SIG-M5 treated with dmso at 0.1 percent for 504 hours (cell line): ENCODE results near the gene DLGAP4.
A peak's percentile ranks its signal among the peaks of the same experiment; 100 is the strongest.
"Not testable (repeated sequence)": the region's sequence is repeated elsewhere in the genome, so short reads cannot be mapped to it uniquely, and the experiment has no call there.

ENCODE experiments used
- DNase-seq: peaks from one replicate; lab custom pipeline; 2025; ENCODE audit not compliant: unreplicated experiment; lab: John Stamatoyannopoulos, UW

Gene DLGAP4

DNA sequence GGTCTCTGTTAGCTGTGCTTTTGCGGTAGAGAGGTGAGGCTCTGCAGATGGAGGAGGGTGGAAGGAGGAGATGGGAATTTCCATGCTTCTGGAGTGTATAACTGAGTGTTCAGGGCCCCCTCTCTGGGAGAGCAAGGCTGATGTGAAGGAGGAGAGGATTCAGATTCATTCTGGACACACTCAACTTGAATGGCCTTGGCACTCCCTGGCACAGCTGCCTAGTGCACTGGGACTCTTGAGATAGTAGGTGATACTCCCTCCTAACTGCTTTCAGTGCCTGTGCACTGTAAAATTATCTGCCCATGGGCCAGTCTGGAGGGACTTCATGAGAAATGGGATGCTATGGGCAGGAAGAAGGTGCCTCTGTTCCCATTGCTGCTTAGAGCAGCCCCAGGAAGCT lies 180.9 kb downstream of the DLGAP4 start:
- no peak for DNase-seq

DNA sequence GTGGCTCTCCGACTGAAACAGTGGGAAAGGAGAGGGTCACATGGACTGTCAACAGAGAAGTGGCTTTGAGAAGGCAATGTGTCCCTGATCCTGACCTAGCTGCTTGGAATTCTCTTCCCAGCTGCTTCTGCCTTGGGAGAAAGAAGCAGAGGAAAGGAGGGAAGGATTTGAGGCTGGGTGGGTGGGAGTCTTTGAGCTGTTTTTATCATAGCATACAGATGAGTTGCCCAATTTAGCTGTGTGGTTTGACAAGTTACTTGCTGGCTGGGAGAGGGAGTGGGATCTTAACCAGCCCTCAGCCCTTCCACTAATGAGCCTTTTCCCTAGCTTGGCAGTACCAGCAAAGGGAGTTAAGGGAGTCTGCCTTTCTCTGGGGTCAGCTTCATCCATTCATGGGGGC lies 184.1 kb downstream of the DLGAP4 start:
- no peak for DNase-seq

DNA sequence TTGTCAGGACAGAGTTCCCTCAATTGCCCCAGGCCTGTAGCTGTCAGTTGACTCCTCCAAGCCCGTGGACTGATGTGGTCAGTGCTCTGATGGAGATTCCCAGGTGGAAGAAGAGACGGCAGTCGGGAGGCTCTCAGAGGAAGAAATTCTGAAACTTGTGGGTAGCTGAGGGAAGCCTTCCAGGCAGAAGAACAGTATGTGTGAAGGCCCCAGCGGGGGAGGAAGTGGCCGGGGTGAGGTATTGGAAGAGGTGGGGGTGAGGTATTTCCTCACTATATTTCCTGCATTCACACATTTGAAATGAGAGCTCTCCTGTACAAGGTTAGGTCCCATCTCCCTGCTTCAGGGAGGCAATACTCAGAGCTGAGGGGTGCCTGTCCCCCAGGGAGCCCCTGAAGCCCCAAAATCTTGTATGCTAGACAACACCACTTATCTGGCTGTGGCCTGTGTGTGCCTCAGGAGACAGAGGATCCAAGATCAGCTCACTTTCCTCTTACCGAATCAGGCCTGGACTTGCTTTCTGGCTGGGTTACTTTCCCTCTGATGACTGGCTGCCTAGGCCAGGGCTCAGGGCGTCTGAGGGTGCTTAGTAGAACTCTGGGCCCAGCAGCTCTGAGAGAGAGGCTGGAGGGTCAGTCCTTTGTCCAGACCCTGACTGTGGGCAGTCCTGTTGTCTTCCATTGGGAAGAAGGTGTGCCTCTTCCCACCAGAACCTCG lies 185.9 kb downstream of the DLGAP4 start:
- peak; percentile 45 for DNase-seq

DNA sequence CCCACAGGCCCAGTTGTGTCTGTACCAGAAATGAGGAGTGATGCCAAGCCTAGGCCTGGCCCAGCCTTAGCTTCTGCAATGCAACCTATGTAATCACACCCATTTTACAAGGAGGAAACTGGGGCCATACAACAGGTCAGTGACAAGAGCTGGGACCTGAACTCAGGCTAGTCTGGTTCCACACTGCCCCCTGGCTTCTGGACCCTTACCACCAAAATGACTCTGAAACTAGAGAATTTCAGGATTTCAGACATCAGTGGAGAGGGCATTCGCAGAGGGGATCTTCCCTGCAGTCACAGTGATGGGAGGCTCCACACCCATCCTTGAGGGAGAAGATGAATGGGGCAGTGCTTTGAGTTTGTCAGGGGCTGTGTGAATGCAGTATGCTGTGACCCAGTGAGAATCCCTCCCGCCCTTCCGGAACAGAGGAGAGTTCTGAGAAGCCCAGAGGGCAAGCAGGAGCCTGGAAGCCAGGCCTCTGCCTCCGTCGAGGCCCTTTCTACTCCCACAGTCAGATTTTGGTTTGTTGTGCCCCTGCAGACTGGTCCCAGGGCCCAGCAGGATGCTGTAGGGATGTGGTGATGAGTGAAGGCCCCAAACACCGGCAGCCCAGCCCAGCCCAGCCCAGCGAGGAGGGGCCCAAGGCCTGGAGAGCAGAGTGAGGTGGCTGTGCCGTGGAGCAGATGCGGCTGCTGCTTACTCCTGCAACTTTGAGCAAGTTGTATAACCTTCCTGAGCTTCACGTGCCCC lies 187.1 kb downstream of the DLGAP4 start:
- no peak for DNase-seq

DNA sequence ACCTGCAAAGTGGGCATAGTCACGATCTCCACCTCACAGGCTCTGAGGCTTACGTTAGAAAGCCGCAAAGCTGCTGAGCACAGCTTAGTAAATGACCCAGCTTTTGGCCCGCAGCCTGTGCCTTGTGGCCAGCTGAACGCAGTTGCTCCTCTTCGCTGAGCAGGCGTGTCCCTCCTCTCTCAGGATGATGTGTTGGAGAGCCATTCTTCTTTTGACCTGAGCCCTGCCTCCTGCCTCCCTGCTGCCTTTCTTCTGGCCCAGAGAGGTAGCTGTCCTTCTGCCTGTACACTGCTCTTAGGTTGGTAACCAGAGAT lies 187.6 kb downstream of the DLGAP4 start:
- DNase-seq: no peak

DNA sequence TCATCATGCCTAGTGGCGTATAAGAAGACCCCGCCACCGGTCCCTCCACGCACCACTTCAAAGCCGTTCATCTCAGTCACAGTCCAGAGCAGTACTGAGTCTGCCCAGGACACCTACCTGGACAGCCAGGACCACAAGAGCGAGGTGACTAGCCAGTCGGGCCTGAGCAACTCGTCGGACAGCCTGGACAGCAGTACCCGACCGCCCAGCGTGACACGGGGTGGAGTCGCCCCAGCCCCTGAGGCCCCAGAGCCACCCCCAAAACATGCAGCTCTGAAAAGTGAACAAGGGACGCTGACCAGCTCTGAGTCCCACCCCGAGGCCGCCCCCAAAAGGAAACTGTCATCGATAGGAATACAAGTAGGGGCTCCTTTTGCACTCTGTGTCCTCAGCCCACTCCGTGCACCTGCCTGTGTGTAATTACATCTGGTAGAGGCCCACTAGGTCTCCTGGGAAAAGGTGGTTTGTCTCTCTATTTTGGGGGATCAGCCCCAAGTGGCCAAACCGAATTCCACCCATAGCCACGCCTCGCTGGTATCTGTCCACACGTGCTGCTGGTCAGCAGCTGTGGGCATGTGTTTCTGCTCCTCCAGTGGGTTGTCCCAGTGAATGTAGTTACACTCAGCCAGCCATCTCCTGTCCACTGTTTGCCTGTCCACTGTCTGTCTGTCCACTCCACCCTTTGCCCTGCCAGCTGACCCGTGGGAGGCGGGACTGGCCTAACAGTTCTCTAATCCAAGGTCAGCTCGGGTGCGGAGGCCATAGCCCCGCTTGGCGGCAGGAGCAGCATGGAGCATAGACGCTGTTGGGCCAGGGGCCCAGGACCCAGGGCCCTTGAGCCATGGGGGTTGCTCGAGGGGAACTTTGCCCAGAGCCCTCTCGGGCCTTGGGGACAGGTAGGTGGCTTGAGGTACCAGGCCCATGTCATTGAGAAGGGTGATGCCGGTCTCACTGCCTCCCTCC lies 190.8 kb downstream of the DLGAP4 start:
- DNase-seq: no peak

DNA sequence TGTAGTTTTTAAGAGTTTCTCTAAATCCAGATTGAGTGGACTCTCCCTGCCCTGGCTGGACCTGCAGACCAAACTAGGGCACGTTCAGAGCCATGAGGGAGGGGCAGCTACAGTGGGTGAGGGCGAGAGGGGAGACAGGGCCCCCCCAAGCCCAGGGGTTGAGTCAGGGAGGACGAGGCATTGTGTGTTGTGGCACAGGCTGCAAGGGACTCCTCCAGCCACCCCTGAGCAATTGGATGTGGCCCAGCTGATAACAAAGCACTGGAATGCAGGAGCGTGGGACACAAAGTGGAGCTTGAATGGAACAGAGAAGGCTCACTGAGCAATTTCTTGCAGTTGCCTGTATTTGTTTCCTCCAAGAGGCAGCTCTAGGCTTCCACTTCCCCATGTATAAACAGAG lies 191.7 kb downstream of the DLGAP4 start:
- no peak for DNase-seq

DNA sequence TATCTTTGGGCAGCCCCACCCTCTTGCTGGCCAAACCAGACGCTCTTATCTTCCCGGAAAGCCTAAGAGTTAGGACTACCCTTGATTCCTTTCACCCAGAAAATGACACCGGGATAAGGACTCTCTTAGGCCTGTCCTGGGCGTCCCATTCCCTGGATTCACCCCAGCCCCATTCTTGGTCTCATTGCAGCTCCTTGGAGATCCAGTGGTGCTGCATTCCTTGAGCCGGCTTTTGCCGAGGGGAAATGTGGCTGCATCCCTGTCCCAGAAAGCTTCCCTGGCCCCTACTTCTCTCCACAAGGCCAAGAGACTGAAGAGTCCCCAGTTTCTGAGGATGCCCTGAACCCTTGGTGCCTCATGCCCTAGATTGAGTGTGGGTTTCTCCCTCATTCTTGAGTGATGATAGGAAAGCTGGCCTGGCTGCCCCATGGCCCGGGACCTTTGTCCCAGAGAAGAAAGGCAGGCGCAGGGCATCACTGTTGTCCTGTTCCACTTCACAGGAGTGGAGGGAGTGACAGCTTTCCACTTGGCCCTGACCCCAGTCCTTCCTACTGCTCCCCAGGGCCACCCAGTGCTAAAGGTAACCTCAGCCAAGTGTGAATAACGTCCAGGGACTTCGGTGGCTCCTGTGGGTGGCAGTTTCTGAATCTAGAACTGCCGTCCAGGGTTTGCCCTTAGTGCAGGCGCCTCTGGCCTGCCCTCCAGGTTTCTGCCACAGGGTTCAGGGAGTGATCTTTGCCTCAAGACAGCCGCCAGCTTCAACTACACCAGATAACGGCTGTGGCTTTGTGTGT lies 192.4 kb downstream of the DLGAP4 start:
- DNase-seq: no peak

DNA sequence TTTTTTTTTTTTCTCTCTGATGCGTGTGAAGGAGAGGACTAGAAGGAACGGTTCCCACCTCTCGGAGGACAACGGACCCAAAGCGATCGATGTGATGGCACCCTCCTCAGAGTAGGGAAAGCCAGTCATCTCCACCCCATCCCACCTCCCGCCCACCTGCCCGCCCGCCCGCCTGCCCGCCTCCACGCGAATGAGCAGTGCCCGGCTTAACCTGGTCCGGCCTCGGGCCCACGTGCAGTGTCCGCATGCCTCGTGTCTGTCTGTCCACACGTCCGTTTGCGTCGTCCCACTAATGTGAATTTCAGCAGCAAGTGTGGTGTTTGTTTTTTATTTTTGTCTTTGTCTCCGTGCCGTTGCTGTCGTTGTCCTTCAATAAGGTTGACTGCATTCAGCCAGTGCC lies 193.1 kb downstream of the DLGAP4 start:
- DNase-seq: no peak

DNA sequence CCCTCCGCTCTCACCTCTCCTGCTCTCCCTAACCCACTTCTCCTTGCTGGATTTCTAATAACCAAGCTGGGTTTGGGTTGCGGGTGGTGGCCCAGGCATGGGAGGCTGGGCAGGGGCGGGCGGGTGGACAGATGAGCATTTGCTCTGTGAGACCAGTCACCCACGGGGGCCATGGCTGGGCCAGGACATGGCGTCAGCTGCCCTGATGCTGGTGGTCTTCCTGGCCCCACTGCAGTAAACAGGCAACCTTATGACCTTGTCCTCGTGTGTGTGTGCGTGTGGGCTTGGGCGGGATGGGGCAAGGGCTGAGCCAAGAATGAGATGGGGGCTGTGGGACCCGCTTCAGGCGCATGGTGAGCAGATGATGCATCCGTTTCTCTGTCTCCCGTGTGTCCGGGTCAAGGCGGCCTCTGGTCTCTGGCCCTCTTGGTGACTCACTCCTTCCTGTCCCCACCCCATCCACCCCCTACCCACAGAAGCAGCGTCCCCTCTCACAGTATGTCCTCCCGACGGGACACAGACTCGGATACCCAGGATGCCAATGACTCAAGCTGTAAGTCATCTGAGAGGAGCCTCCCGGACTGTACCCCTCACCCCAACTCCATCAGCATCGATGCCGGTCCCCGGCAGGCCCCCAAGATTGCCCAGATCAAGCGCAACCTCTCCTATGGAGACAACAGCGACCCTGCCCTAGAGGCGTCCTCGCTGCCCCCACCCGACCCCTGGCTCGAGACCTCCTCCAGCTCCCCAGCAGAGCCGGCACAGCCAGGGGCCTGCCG lies 193.8 kb downstream of the DLGAP4 start:
- DNase-seq: no peak

DNA sequence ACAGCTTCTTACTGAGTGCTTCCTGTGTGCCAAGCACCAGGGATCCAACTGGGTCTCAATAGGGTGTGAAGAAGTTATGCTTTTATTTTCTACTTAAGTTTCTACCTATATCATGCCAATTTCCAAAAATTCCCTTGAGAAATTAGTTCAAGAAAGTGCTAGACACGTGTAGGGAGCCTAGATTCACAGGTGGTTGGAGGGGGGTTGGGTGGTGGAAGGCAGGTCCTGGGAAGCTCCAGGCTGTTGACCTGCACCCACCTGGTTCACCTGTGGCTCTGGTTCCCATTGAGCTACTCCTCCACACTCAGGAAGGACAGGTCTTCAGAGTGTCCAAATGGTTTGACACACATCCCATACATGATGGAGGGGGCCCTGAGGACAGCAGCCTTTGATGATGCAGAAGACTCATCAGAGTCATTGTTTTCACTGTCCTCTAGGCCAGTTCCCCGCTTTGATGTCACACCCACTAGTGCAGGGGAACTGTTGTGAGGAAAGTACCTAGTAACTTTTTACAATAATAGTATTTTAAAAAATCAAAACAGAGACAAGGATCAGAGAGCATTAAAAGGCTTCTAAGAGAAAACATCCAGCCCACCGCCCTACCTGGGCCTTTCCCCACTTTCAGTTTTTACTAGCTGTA lies 195.3 kb downstream of the DLGAP4 start:
- DNase-seq: no peak

DNA sequence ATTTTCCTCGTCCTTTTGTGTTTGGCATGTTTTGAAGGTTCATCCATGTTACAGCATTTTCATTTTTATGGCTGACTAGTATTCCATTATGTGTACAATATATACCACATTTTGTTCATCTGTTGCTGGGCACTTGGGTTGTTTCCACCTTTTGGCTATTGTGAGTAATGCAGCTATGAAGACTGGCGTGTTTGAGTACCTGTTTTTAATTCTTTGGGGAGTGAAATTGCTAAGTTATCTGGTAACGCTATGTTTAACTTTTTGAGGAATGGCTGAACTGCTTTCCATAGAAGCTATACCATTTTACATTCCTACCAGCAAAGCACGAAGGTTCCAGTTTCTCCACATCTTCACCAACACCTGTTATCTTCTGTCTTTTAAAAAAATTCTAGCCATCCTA lies 198.2 kb downstream of the DLGAP4 start:
- DNase-seq: no peak

DNA sequence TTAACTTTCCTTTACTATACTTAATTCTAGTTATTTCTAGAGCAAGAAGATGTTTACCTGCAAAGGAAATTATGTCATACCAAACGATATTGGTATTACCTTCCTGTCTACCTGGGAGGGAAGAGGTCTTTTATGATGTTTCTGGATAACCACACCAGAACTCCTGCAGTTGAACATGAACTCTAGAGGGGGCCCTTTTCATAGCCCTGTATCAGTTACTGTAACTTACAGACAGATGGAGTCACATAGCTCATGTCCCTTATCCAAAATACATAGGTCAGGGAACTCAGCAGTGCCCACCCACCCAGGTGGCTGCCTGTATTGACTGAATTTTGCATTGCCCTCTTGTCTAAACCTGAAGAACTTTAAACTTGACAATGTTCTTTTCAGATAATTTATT lies 200.1 kb downstream of the DLGAP4 start:
- DNase-seq: peak; percentile 22

DNA sequence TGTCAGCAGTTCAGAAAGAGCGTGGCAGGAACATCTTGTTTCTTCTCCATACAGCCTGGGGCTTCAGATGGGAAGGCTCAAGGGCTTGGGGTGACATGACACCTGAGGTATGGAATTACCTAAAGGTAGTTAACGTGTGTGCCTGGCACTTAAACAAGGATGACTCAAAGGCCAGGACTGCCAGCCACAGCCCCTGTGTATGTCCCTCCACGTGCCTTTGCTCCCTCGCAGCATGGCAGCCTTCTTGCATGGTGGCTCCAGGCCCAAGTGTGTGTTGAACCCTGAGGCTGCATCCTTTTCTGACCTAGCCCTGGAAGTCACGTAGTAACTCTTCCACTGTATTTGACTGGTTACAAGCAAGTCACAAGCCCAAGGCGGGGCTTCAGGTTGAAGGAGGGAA lies 201.6 kb downstream of the DLGAP4 start:
- DNase-seq: no peak

DNA sequence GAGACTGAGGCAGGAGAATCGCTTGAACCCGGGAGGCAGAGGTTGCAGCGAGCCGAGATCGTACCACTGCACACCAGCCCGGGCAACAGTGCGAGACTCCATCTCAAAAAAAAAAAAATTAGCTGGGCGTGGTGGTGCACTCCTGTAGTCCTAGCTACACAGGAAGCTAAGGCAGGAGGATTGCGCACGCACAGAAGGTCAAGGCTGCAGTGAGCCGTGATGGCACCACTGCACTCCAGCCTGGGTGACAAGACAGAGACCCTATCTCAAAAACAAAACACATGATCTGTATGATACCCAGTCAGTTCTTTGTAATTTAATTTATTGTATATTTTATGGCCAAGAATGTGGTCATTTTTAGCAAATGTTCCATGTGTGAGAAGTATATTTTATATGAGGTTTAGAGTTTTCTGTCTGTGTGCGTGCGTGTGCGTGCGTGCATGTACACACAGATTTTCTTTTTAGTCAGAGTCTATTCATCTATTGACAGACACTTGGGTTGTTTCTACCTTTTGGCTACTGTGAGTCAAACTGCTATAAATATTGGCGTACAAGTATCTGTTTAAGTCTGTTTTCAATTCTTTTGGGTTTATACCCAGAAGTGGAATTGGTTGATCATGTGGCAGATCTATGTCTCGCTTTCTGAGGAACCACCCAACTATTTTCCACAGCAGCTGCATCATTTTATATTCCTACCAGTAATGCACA lies 213.0 kb downstream of the DLGAP4 start:
- DNase-seq: no peak

DNA sequence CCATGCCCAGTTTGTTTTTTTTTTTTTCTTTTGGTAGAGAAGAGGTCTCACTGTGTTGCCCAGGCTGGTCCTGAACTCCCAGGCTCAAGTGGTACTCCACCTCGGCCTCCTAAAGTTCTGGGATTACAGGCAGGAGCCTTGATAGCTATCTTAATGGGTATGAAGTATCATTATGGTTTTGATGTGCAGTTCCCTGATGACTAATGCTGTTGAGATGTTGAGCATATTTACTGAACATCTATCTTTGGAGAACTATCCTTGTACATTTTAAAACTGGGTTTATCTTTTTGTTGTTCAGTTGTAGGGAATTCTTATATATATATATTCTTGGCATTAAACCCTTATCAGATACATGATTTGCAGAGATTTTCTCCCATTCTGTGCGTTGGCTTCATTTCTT lies 213.8 kb downstream of the DLGAP4 start:
- no peak for DNase-seq

DNA sequence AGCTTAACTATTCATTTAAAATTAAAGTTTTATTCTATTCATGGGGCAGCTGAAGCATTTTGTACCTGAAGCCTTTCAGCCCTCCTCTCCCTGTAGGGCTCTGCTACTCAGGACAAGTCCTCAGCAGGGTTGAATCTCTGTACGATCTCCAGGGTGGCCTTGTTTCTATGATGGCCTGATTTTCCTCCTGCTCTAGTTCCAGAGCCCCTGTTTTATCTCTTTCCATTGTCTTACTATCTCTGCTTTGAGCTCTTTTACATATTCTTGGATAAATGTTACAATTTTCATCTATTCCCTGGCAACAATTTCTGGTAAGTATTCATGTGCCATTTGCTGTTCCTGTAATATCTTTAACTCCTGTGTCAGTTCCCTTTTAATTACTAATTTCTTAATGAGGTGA lies 215.4 kb downstream of the DLGAP4 start:
- no peak for DNase-seq

DNA sequence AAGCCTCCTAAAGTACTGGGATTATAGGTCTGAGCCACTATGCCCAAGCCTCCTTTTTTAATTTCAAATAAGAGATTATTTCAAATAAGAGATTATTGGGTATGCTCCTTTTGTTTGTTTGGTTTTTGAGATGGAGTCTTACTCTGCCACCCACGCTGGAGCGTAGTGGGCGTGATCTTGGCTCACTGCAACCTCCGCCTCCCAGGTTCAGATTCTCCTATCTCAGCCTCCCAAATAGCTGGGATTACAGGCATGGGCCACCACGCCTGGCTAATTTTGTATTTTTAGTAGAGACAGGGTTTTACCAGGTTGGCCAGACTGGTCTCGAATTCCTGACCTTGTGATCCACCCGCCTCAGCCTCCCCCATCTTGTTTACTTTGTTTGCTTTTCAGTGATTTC lies 216.3 kb downstream of the DLGAP4 start:
- DNase-seq: not testable (repeated sequence)

DNA sequence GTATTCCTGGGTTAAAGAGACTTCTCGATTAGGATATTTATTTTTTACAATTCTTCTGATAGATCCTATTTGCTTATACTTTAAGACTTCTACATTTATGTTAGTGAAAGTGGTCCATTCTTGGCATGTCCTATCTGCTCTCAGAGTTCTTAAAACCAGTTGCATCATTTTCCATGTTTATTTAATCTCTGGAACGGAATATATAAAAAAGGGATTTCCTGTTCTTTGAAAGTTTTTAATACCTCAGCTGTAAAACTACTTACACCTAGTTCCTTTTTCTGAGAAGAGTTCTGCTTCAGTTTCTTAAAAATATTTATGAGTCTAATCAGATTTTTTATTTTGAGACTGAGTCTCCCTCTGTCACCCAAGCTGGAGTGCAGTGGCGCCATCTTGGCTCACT lies 217.2 kb downstream of the DLGAP4 start:
- DNase-seq: no peak
